Peyer's patch (tissue), 4 donors: Measurements from ENCODE around the gene NPIPA1.
"Not testable (repeated sequence)": the region's sequence is repeated elsewhere in the genome, so short reads cannot be mapped to it uniquely, and the experiment has no call there.

Experiments used
- POLR2A ChIP-seq, 2 donors: fragments of 450-650 bp; IDR thresholded peaks; one replicate each; pipeline ENCODE4 v1.5.1; 2017; ENCODE audit warnings: antibody characterized with exemption in 2 of 2, mild to moderate bottlenecking in 2 of 2, moderate library complexity in 2 of 2
- TF ChIP-seq, protein P1 (sequence below), 6 experiments: fragments of 450-650 bp in 4 of 6; fragments of 200-600 bp in 2 of 6; sonication (generic) in 1 of 6; IDR thresholded peaks; one replicate each; pipeline ENCODE4 v1.5.1; 2017 to 2019; ENCODE audit warnings: antibody characterized with exemption in 6 of 6, mild to moderate bottlenecking in 3 of 6, moderate library complexity in 1 of 6

DNA sequence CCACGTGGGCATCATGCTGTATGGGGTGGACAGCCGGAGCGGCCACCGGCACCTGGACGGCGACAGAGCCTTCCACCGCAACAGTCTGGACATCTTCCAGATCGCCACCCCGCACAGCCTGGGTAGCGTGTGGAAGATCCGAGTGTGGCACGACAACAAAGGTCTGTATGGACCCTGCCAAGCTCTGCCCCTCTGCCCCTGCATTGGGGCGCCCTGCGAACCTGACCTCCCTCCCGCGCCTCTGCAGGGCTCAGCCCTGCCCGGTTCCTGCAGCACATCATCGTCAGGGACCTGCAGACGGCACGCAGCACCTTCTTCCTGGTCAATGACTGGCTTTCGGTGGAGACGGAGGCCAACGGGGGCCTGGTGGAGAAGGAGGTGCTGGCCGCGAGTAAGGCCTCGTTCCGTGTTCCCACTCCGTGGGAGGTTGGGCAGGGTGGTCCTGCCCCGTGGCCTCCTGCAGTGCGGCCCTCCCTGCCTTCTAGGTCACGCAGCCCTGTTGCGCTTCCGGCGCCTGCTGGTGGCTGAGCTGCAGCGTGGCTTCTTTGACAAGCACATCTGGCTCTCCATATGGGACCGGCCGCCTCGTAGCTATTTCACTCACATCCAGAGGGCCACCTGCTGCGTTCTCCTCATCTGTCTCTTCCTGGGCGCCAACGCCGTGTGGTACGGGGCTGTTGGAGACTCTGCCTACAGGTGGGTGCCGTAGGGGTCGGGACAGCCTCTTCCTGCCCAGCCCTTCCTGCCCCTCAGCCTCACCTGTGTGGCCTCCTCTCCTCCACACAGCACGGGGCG is 4.5 kb upstream of the NPIPA1 start:
- TF ChIP-seq, protein P1, sequence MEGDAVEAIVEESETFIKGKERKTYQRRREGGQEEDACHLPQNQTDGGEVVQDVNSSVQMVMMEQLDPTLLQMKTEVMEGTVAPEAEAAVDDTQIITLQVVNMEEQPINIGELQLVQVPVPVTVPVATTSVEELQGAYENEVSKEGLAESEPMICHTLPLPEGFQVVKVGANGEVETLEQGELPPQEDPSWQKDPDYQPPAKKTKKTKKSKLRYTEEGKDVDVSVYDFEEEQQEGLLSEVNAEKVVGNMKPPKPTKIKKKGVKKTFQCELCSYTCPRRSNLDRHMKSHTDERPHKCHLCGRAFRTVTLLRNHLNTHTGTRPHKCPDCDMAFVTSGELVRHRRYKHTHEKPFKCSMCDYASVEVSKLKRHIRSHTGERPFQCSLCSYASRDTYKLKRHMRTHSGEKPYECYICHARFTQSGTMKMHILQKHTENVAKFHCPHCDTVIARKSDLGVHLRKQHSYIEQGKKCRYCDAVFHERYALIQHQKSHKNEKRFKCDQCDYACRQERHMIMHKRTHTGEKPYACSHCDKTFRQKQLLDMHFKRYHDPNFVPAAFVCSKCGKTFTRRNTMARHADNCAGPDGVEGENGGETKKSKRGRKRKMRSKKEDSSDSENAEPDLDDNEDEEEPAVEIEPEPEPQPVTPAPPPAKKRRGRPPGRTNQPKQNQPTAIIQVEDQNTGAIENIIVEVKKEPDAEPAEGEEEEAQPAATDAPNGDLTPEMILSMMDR (IDR thresholded peaks at IDR 0.05): not testable (repeated sequence)
- not testable (repeated sequence) for TF ChIP-seq POLR2A (IDR thresholded peaks at IDR 0.05)
